Activated T-cell treated with anti-CD3 and anti-CD28 coated beads, Interleukin-2, amount 50 U/mL, for 48 hours (primary cell): ENCODE results near the gene CEP295NL.
A peak's percentile ranks its signal among the peaks of the same experiment; 100 is the strongest.
"Not testable (repeated sequence)": the region's sequence is repeated elsewhere in the genome, so short reads cannot be mapped to it uniquely, and the experiment has no call there.

Experiments
- DNase-seq, 2 experiments: peaks; one replicate each; pipeline ENCODE4 v3.0.0-alpha.2; 2020

The CEP295NL gene

GRCh38 chr17:78925662-78926555 lies 22.9 kb upstream of the CEP295NL start:
- DNase-seq: no peak

GRCh38 chr17:78925234-78925633 lies 22.2 kb upstream of the CEP295NL start, which contains the start of gene TIMP2:
Gene TIMP2 (minus strand): TSS chr17:78925387. CDS start chr17:78925088, 299 bp downstream.
- peak; percentile 68 to 73 for DNase-seq

GRCh38 chr17:78924481-78925151 lies 21.6 kb upstream of the CEP295NL start:
- no peak for DNase-seq

GRCh38 chr17:78923660-78924453 lies 20.9 kb upstream of the CEP295NL start:
- DNase-seq: peak; percentile 55 to 65

GRCh38 chr17:78922816-78923498 lies 20.0 kb upstream of the CEP295NL start:
- no peak for DNase-seq

GRCh38 chr17:78921437-78921971 lies 18.5 kb upstream of the CEP295NL start:
- DNase-seq: no peak

GRCh38 chr17:78920528-78920927 lies 17.5 kb upstream of the CEP295NL start:
- no peak for DNase-seq

GRCh38 chr17:78919861-78920450 lies 17.0 kb upstream of the CEP295NL start:
- DNase-seq: no peak

GRCh38 chr17:78918979-78919378 lies 16.0 kb upstream of the CEP295NL start:
- DNase-seq: no peak

- no peak for DNase-seq
Measured at GRCh38 chr17:78917451-78918275, 14.7 kb upstream of the CEP295NL start.

- DNase-seq: peak; percentile 39 to 46
Measured at GRCh38 chr17:78915872-78916632, 13.1 kb upstream of the CEP295NL start.

GRCh38 chr17:78913115-78913514 lies 10.1 kb upstream of the CEP295NL start:
- no peak for DNase-seq

- no peak for DNase-seq
Measured at GRCh38 chr17:78912082-78912481, 9.1 kb upstream of the CEP295NL start.

GRCh38 chr17:78911543-78911942 lies 8.5 kb upstream of the CEP295NL start:
- not testable (repeated sequence) for DNase-seq

- DNase-seq: no peak
Measured at GRCh38 chr17:78910497-78911284, 7.7 kb upstream of the CEP295NL start.

- DNase-seq: no peak
Measured at GRCh38 chr17:78908426-78908825, 5.4 kb upstream of the CEP295NL start.

GRCh38 chr17:78905541-78905940 lies 2.5 kb upstream of the CEP295NL start:
- DNase-seq: no peak

- DNase-seq: no peak
Measured at GRCh38 chr17:78905116-78905515, 2.1 kb upstream of the CEP295NL start.

- DNase-seq: no peak
Measured at GRCh38 chr17:78904371-78904770, 1.4 kb upstream of the CEP295NL start.
